ENCODE data around the gene TSHZ2. TPM values are rescaled to one million over a fixed set of nuclear protein-coding genes. Genes with fewer than 3 reads are reported as not detected.

Gene TSHZ2
- total RNA-seq, 1 experiment from 2014 or later = 2.3 TPM

DNA sequence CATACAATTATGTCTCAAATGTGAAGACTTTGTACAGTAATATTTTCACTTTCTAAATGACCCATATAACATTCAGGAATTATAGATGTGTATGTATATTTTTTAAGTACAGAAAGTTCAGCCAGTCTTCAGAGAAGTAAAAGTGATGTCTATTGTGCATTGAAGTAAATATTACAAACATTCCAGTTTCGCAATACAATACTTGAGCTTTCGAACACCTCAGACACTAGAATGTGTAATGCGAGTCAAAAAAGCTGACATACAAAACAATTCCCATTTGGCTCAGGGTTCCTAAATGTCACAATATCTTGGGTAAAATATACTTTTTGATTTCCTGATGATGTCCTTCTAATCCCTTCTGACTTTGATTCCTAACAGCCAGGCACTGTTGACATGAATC, 520.1 kb downstream of the TSHZ2 start:
- TF ChIP-seq, protein P1, sequence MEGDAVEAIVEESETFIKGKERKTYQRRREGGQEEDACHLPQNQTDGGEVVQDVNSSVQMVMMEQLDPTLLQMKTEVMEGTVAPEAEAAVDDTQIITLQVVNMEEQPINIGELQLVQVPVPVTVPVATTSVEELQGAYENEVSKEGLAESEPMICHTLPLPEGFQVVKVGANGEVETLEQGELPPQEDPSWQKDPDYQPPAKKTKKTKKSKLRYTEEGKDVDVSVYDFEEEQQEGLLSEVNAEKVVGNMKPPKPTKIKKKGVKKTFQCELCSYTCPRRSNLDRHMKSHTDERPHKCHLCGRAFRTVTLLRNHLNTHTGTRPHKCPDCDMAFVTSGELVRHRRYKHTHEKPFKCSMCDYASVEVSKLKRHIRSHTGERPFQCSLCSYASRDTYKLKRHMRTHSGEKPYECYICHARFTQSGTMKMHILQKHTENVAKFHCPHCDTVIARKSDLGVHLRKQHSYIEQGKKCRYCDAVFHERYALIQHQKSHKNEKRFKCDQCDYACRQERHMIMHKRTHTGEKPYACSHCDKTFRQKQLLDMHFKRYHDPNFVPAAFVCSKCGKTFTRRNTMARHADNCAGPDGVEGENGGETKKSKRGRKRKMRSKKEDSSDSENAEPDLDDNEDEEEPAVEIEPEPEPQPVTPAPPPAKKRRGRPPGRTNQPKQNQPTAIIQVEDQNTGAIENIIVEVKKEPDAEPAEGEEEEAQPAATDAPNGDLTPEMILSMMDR (IDR thresholded peaks at IDR 0.05; ENCODE audit: unreplicated experiment) = no peak
- intact Hi-C loops (cut with micrococcal nuclease) = no loop called here
- Mint-ChIP-seq H3K27ac (ENCODE audit: low read depth, unreplicated experiment) (no peak overlapping the region), H3K4me3 (ENCODE audit: unreplicated experiment) (no peak overlapping the region), H3K36me3 (ENCODE audit: insufficient read depth, unreplicated experiment) (no peaks in the 10 kb centered on the region), H3K9me3 (ENCODE audit: unreplicated experiment) (peaks cover 4% of the 10 kb centered on the region), H3K27me3 (ENCODE audit: insufficient read depth, unreplicated experiment) (no peaks in the 10 kb centered on the region), H3K4me1 (ENCODE audit: insufficient read depth, unreplicated experiment) (peaks cover 4% of the 10 kb centered on the region)
- ChIA-PET CTCF (no interaction called here), POLR2A (interaction anchor here (0.6 kb wide), 1 partner anchor 249 kb away, joined by 3 read pairs; no protein-coding TSS in a partner anchor)
- BruUV-seq (replicated peaks) = no TSS peak
- DNase-seq (ENCODE audit: unreplicated experiment) = peak; percentile 27

DNA sequence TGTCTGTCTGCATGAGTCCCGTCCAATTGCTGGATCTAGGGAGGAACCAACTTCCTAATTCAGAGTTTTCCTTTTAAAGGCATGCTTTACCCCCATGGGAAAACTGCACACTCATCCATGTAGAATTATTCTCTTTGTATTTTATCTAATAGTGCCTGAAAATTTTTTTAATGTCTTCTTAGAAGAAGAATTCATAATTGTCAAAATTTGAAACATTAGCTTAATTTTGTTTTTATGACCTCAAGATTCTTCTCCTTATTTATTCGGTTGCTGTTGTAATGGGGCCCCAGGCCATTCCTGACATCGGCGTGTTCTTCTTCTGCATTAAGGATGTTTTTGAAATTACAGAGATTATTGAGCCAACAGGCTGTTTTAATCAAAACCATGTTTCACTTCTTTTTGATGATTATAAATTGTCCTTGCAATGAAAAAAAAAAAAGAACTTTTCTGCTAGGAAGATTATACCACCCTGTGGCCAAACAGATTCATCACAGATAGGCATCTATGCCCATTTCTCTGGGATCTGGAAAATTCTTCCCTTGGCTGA, 521.2 kb downstream of the TSHZ2 start:
- POLR2A ChIA-PET = interaction anchor here (0.6 to 0.9 kb wide), 3 partner anchors 32 to 865 kb away, joined by 3 to 4 read pairs (median 3); no protein-coding TSS in a partner anchor
- no TSS peak for BruUV-seq (replicated peaks)
- H3K9me3 Mint-ChIP-seq (ENCODE audit: unreplicated experiment) = peaks cover 13% of the 10 kb centered on the region

DNA sequence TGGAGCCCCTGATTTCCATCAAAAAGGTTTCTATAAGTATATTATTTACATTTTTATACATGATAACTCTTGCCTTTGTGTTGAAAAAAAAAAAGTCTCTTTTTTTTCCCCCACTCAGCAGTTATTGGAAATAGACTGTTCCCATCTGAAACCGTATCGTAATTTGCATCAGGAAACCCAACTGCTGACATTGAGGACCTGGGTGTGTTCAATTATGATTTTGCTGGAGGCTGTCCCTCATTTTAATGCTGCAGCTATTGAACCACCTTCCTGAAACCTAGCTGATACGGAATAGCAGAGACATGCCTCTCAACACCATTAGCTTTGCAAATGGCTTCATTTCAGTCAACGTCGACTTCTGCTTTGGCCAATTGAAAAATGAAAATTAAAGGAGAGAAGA, 522.6 kb downstream of the TSHZ2 start:
- TF ChIP-seq, protein P1 (IDR thresholded peaks at IDR 0.05; ENCODE audit: unreplicated experiment) = no peak
- no peaks in the 10 kb centered on the region for H3K36me3 Mint-ChIP-seq (ENCODE audit: insufficient read depth, unreplicated experiment)
- H3K9me3 Mint-ChIP-seq (ENCODE audit: unreplicated experiment) = peaks cover 15% of the 10 kb centered on the region
- ChIA-PET CTCF (interaction anchor here (0.7 to 1.1 kb wide), 2 partner anchors 16 to 34 kb away, joined by 3 to 4 read pairs; no protein-coding TSS in a partner anchor), POLR2A (no interaction called here)
- intact Hi-C loops (cut with micrococcal nuclease) = no loop called here
- H3K27me3 Mint-ChIP-seq (ENCODE audit: insufficient read depth, unreplicated experiment) = no peaks in the 10 kb centered on the region
- H3K4me1 Mint-ChIP-seq (ENCODE audit: insufficient read depth, unreplicated experiment) = peaks cover 4% of the 10 kb centered on the region
- no TSS peak for BruUV-seq (replicated peaks)
- H3K4me3 Mint-ChIP-seq (ENCODE audit: unreplicated experiment) = no peak overlapping the region
- DNase-seq (ENCODE audit: unreplicated experiment) = no peak
- no peak overlapping the region for H3K27ac Mint-ChIP-seq (ENCODE audit: low read depth, unreplicated experiment)

More for the DNA sequence above, 521.2 kb downstream of the TSHZ2 start:
- no peak for DNase-seq (ENCODE audit: unreplicated experiment)
- no peak overlapping the region for H3K27ac Mint-ChIP-seq (ENCODE audit: low read depth, unreplicated experiment)
- TF ChIP-seq, protein P1 (IDR thresholded peaks at IDR 0.05; ENCODE audit: unreplicated experiment) = no peak
- no peaks in the 10 kb centered on the region for H3K36me3 Mint-ChIP-seq (ENCODE audit: insufficient read depth, unreplicated experiment)
- intact Hi-C loops (cut with micrococcal nuclease) = no loop called here
- CTCF ChIA-PET = interaction anchor here (0.6 to 1.9 kb wide), 9 partner anchors 17 to 1184 kb away, joined by 3 to 12 read pairs (median 3); no protein-coding TSS in a partner anchor
- peaks cover 4% of the 10 kb centered on the region for H3K4me1 Mint-ChIP-seq (ENCODE audit: insufficient read depth, unreplicated experiment)
- no peaks in the 10 kb centered on the region for H3K27me3 Mint-ChIP-seq (ENCODE audit: insufficient read depth, unreplicated experiment)
- H3K4me3 Mint-ChIP-seq (ENCODE audit: unreplicated experiment) = no peak overlapping the region

DNA sequence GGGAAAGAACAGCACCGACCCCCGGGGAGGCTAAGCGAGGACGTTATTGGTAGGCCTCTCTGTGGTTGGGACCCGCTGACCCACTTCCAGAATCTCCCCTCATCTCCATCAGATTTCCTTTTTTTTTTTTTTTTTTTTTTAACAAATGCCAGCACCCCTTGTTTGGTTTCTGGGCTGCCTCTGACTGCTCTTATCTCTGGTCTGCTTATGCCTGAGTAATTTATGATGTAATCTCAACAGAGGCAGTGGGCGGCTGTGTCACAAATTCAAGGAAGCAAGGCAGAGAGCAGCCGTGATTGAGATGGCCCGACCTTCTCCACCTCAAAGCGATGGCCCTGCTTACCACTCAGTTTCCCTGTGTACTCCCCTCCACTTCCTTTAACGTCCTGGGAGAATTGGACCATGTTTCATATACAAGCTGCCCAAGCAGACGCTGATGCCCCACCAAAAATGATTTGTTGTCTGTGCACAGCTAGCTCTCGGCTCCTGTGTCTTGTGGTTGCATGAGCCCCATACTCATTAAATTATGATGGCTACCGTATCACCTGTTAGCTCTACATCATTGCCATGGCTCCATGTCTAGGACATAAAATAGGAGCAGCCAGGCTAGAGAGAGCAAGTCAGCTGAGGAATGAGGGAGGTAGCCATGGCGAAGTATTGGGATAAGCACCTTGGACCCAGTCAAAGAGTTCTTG, 523.4 kb downstream of the TSHZ2 start:
- DNase-seq (ENCODE audit: unreplicated experiment) = no peak
- TF ChIP-seq, protein P1 (IDR thresholded peaks at IDR 0.05; ENCODE audit: unreplicated experiment) = no peak
- POLR2A ChIA-PET = no interaction called here
- H3K27ac Mint-ChIP-seq (ENCODE audit: low read depth, unreplicated experiment) = no peak overlapping the region
- peaks cover 15% of the 10 kb centered on the region for H3K9me3 Mint-ChIP-seq (ENCODE audit: unreplicated experiment)
- intact Hi-C loops (cut with micrococcal nuclease) = no loop called here
- H3K36me3 Mint-ChIP-seq (ENCODE audit: insufficient read depth, unreplicated experiment) = no peaks in the 10 kb centered on the region
- no peaks in the 10 kb centered on the region for H3K27me3 Mint-ChIP-seq (ENCODE audit: insufficient read depth, unreplicated experiment)
- H3K4me1 Mint-ChIP-seq (ENCODE audit: insufficient read depth, unreplicated experiment) = peaks cover 4% of the 10 kb centered on the region
- H3K4me3 Mint-ChIP-seq (ENCODE audit: unreplicated experiment) = no peak overlapping the region
- BruUV-seq (replicated peaks) = no TSS peak
- CTCF ChIA-PET = interaction anchor here (0.6 to 0.7 kb wide), 2 partner anchors 33 to 56 kb away, joined by 3 read pairs; no protein-coding TSS in a partner anchor
